GM19240 (cell line): ENCODE measurements around the gene KCNQ4.

Source experiments
- DNase-seq: peaks from one replicate; pipeline ENCODE4 v3.0.0; 2011; ENCODE audit warnings: low spot score; ENCODE audit not compliant: insufficient read length

The KCNQ4 gene

GRCh38 chr1:40887652-40888051, 104.1 kb downstream of the KCNQ4 start:
- no peak for DNase-seq
